Activated CD4-positive, alpha-beta T cell treated with anti-CD3 and anti-CD28 coated beads, Interleukin-2, amount 10 ng/mL, durations not matched to agents 24 days and 14 days (primary cell): ENCODE results near the gene TNNT1. TPM values are rescaled to one million over a fixed set of nuclear protein-coding genes. Genes with fewer than 3 reads are reported as not detected.

Experiments
- DNase-seq: peaks from one replicate; pipeline ENCODE4 v3.0.0; 2022
- H3K27ac Mint-ChIP-seq: one replicate; pipeline ENCODE4 v1.8.0; 2022; ENCODE audit warnings: mild to moderate bottlenecking, mixed read lengths
- H3K27me3 Mint-ChIP-seq: one replicate; pipeline ENCODE4 v1.8.0; 2022; ENCODE audit warnings: mixed read lengths
- H3K36me3 Mint-ChIP-seq: one replicate; pipeline ENCODE4 v1.8.0; 2022; ENCODE audit warnings: low read depth, mild to moderate bottlenecking, mixed read lengths
- H3K4me1 Mint-ChIP-seq: one replicate; pipeline ENCODE4 v1.8.0; 2021; ENCODE audit warnings: mixed read lengths
- H3K4me3 Mint-ChIP-seq: one replicate; pipeline ENCODE4 v1.8.0; 2022; ENCODE audit warnings: mild to moderate bottlenecking, moderate library complexity, mixed read lengths
- H3K9me3 Mint-ChIP-seq: one replicate; pipeline ENCODE4 v1.8.0; 2021; ENCODE audit warnings: mixed read lengths
- intact Hi-C: fragments of 100-400 bp; cut with micrococcal nuclease; formaldehyde crosslinking; loops from one replicate; pipeline ENCODE4 v1.15.1; 2023
- total RNA-seq: library from RNA; stranded (reverse); gene quantifications from 2 replicates; pipeline ENCODE4 v1.2.3, GENCODE V29; 2022

Gene TNNT1
- total RNA-seq, result 0.36 and 0.51 TPM in 2 replicates

GRCh38 chr19:55149078-55150003 is at the start of gene TNNT1:
Gene TNNT1, minus strand, starts transcription at chr19:55149206. Its CDS starts 2,049 bp downstream, at chr19:55147157.
- H3K4me3 Mint-ChIP-seq, result no peak within 1 kb of the TSS
- H3K36me3 Mint-ChIP-seq, result peaks cover 4% of the 10 kb centered on the region
- peaks cover 11% of the 10 kb centered on the region for H3K9me3 Mint-ChIP-seq
- intact Hi-C loops, result no loop called here
- H3K27ac Mint-ChIP-seq, result no peak within 1 kb of the TSS
- H3K27me3 Mint-ChIP-seq, result peaks cover 32% of the 10 kb centered on the region
- H3K4me1 Mint-ChIP-seq, result peaks cover 20% of the 10 kb centered on the region
- no peak for DNase-seq

DNA sequence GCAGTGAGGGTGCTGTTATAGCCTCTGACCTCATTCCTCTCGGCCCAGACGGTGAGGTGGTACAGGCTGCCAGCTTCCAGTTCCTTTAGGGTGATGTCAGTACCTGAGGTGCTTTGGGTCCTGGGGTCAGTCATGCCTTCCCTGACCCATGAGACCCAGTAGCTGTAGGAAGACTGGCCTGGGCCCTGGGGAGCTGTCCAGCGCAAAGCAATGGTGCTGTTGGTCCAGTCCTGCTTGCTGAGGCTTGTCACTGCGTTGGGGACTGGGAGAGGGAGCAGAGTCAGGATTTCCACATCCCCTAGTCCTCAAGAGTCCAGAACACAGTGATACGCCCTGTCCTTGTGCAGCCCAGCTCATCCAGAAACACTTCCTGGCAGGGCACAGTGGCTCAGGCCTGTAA is 49.6 kb upstream of the TNNT1 start:
- H3K4me1 Mint-ChIP-seq, result no peaks in the 10 kb centered on the region
- DNase-seq, result no peak
- no peaks in the 10 kb centered on the region for H3K9me3 Mint-ChIP-seq
- no peak overlapping the region for H3K27ac Mint-ChIP-seq
- no peaks in the 10 kb centered on the region for H3K36me3 Mint-ChIP-seq
- intact Hi-C loops, result no loop called here
- no peak overlapping the region for H3K4me3 Mint-ChIP-seq
- peaks cover 6% of the 10 kb centered on the region for H3K27me3 Mint-ChIP-seq

DNA sequence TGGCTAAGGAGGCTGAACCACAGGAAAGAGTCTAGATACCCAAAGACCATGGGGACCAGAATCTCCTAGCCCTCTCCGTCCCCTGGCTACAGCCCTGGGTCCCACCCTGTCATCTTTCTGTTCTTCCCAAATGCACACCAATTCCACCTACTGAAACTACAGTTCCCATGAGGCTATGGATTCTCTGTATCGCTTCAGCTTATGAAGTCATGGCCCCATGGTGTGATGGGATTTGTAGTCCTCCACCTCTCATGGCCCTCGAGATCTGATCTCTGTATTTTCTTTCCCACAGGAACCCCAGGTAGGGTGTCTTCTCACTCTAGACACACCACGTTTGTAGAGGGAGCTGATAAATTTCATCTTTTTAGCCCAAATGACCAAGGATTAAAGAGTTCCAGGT is 48.5 kb upstream of the TNNT1 start:
- intact Hi-C loops, result no loop called here
- H3K27ac Mint-ChIP-seq, result no peak overlapping the region
- no peaks in the 10 kb centered on the region for H3K4me1 Mint-ChIP-seq
- H3K4me3 Mint-ChIP-seq, result no peak overlapping the region
- H3K36me3 Mint-ChIP-seq, result no peaks in the 10 kb centered on the region
- peaks cover 4% of the 10 kb centered on the region for H3K27me3 Mint-ChIP-seq
- no peak for DNase-seq
- no peaks in the 10 kb centered on the region for H3K9me3 Mint-ChIP-seq

DNA sequence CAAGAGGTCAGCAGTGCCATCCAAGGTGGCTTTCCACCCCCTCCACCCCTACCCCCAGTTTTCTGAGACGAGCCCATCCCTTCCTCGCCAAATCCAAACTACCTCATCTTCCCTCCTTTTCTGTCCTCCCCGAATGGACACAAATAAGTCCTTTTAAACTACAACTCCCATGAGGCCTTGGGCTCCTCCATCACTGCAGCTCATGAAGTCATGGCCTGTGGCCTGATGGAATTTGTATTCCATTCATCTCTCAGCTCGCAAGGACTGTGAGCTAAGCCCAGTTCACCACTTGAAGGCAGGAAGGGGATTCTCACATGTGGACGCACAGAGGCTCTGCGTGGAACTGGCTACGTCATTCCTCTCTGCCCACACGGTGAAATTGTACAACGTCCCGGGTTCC is 47.8 kb upstream of the TNNT1 start:
- H3K4me1 Mint-ChIP-seq, result no peaks in the 10 kb centered on the region
- intact Hi-C loops, result no loop called here
- H3K27ac Mint-ChIP-seq, result no peak overlapping the region
- H3K4me3 Mint-ChIP-seq, result no peak overlapping the region
- H3K27me3 Mint-ChIP-seq, result peaks cover 4% of the 10 kb centered on the region
- H3K36me3 Mint-ChIP-seq, result no peaks in the 10 kb centered on the region
- DNase-seq, result no peak
- H3K9me3 Mint-ChIP-seq, result no peaks in the 10 kb centered on the region

DNA sequence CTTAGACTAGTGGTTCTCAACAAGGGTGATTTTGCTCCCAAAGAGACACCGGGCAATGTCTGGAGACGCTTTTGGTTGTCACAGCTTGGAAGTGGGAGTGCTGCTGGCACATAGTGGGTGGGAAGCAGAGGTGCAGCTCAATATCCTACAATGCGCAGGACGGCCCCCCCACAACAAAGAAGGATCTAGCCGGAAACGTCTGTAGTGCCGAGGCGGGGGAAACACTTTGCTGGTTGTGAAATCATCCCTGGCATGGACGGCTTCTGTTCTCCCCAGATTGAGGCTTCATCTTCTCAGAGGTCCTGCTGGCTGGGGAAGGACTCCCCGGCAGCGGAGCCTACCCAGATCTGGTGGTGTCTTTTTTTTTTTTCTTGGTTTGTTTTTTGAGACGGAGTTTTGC is 44.5 kb upstream of the TNNT1 start:
- H3K4me3 Mint-ChIP-seq, result no peak overlapping the region
- H3K9me3 Mint-ChIP-seq, result no peaks in the 10 kb centered on the region
- H3K27me3 Mint-ChIP-seq, result peaks cover 2% of the 10 kb centered on the region
- no peak for DNase-seq
- intact Hi-C loops, result no loop called here
- no peak overlapping the region for H3K27ac Mint-ChIP-seq
- H3K36me3 Mint-ChIP-seq, result no peaks in the 10 kb centered on the region
- peaks cover 4% of the 10 kb centered on the region for H3K4me1 Mint-ChIP-seq

GRCh38 chr19:55189403-55189835 is 40.4 kb upstream of the TNNT1 start:
- peaks cover 2% of the 10 kb centered on the region for H3K27me3 Mint-ChIP-seq
- no peaks in the 10 kb centered on the region for H3K36me3 Mint-ChIP-seq
- no peak for DNase-seq
- intact Hi-C loops, result no loop called here
- no peak overlapping the region for H3K27ac Mint-ChIP-seq
- peaks cover 8% of the 10 kb centered on the region for H3K4me1 Mint-ChIP-seq
- H3K9me3 Mint-ChIP-seq, result no peaks in the 10 kb centered on the region
- H3K4me3 Mint-ChIP-seq, result no peak overlapping the region

DNA sequence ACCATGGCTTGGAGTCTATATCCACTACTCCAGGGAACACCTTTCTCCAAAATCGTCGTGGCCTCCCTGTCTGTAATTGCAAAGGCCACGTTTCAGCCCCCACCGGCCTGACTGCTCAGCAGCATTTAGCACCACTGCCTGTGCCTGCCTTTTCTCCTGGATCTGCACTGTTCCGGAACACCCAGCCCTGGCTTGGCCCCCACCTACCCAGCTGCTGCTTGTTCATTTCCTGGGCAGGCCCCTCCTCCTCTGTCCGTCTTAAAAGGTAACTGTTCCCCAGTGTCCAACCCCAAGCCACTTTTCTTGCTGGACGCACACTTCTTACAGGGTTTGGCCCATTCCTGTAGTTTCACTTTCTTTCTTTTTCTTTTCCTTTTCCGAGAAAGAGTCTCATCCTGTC is 39.6 kb upstream of the TNNT1 start:
- no peak for DNase-seq
- peak overlapping the region; percentile 42 for H3K4me3 Mint-ChIP-seq
- peaks cover 10% of the 10 kb centered on the region for H3K4me1 Mint-ChIP-seq
- peaks cover 2% of the 10 kb centered on the region for H3K27me3 Mint-ChIP-seq
- intact Hi-C loops, result no loop called here
- H3K36me3 Mint-ChIP-seq, result no peaks in the 10 kb centered on the region
- no peaks in the 10 kb centered on the region for H3K9me3 Mint-ChIP-seq
- peak overlapping the region; percentile 30 for H3K27ac Mint-ChIP-seq

DNA sequence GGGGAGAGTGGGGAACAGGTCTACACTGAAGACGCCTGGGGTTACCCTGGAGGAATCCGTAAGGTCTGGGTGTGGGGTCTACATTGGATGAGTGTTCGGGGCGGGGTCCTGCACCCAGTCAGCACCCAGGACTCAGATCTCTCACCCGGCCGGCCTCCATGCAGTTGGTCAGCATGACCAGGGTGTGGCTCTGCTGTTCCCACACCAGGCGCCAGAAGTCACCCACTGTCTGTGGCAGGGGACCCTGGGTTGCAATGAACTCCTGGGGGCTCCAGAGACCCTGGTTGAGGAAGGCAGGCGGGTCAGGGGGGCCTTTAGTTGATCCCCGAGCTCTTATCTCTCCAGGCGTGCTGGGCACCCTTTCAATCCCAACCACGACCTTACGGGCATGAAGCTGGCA is 37.1 kb upstream of the TNNT1 start:
- H3K4me1 Mint-ChIP-seq, result peaks cover 10% of the 10 kb centered on the region
- H3K27ac Mint-ChIP-seq, result no peak overlapping the region
- H3K4me3 Mint-ChIP-seq, result no peak overlapping the region
- DNase-seq, result no peak
- peaks cover 7% of the 10 kb centered on the region for H3K27me3 Mint-ChIP-seq
- no peaks in the 10 kb centered on the region for H3K9me3 Mint-ChIP-seq
- intact Hi-C loops, result no loop called here
- H3K36me3 Mint-ChIP-seq, result no peaks in the 10 kb centered on the region

DNA sequence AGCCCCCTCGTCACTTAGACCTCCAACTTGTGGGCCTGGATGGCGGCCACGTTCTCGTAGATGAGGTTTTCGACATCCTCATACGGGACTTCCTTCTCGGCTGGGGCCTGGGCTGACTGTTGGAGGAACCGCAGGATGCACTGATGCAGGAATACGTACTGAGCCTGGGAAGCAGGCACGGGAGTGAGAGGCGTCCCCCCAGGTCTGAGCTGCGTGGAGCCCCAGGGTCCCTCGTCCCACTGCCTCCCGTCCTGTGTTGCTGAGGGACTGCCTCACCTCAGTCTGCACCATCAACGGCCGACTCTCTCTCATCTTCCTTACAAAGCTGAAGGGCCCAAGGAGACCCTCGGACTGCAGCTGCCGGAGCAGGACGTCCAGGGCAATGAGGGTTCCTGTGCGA is 32.7 kb upstream of the TNNT1 start:
- Mint-ChIP-seq H3K27ac (no peak overlapping the region), H3K36me3 (no peaks in the 10 kb centered on the region), H3K9me3 (no peaks in the 10 kb centered on the region), H3K4me1 (peaks cover 17% of the 10 kb centered on the region), H3K4me3 (no peak overlapping the region), H3K27me3 (peaks cover 31% of the 10 kb centered on the region)
- intact Hi-C loops, result no loop called here
- DNase-seq, result no peak

GRCh38 chr19:55179606-55180484 is 30.8 kb upstream of the TNNT1 start, which contains the start of gene SYT5:
Gene SYT5, minus strand, starts transcription at chr19:55180289. Its CDS starts 1,248 bp downstream, at chr19:55179041.
- peak; percentile 94 for DNase-seq
- intact Hi-C loops, result loop anchor here (1.0 kb wide), 1 partner anchor 14 kb away; the partner anchor contains the start of gene DNAAF3
- Mint-ChIP-seq H3K9me3 (peaks cover 6% of the 10 kb centered on the region), H3K4me3 (peak within 1 kb of the TSS; percentile 79), H3K27me3 (peaks cover 41% of the 10 kb centered on the region), H3K4me1 (peaks cover 17% of the 10 kb centered on the region), H3K27ac (peak within 1 kb of the TSS; percentile 63), H3K36me3 (no peaks in the 10 kb centered on the region)

- H3K9me3 Mint-ChIP-seq, result peaks cover 6% of the 10 kb centered on the region
- H3K36me3 Mint-ChIP-seq, result no peaks in the 10 kb centered on the region
- H3K27ac Mint-ChIP-seq, result peak overlapping the region; percentile 63
- DNase-seq, result peak; percentile 98
- H3K4me1 Mint-ChIP-seq, result peaks cover 20% of the 10 kb centered on the region
- H3K27me3 Mint-ChIP-seq, result peaks cover 50% of the 10 kb centered on the region
- H3K4me3 Mint-ChIP-seq, result peak overlapping the region; percentile 79
- intact Hi-C loops, result loop anchor here (1.0 kb wide), 1 partner anchor 13 kb away; the partner anchor contains the start of gene DNAAF3
Observed at GRCh38 chr19:55178781-55179599, 30.0 kb upstream of the TNNT1 start.

DNA sequence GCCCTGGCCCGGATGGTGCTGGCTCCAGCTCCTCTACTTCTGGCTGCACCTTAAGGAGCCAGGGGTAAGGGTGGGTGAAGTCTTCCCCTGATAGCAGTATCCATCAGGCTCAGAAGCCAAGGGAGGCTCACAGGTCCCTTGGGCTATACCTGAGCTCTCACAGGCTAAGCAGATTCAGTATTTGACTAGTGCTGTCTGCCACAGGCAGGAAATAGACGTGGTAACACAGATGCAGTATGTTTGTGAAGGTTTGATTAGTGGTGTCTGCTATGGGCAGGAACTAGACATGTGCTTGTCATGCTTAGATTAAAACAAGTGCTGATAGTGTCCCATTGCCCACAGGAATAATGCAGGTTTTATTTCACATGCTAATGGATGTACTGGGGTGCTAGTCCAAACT is 27.1 kb upstream of the TNNT1 start:
- intact Hi-C loops, result no loop called here
- H3K27ac Mint-ChIP-seq, result no peak overlapping the region
- peak; percentile 63 for DNase-seq
- H3K27me3 Mint-ChIP-seq, result peaks cover 68% of the 10 kb centered on the region
- H3K36me3 Mint-ChIP-seq, result no peaks in the 10 kb centered on the region
- H3K4me1 Mint-ChIP-seq, result peaks cover 24% of the 10 kb centered on the region
- peaks cover 6% of the 10 kb centered on the region for H3K9me3 Mint-ChIP-seq
- no peak overlapping the region for H3K4me3 Mint-ChIP-seq
